Ovary (tissue), 9 donors: ENCODE data around the gene ADGRA3. TPM values are rescaled to one million over a fixed set of nuclear protein-coding genes. Genes with fewer than 3 reads are reported as not detected.

Source experiments
- DNase-seq, 5 donors: peaks; one replicate each; pipeline ENCODE4 v3.0.0-alpha.2; 2019 to 2020
- H3K27ac ChIP-seq, 2 donors: fragments of 200-600 bp; one replicate each; pipeline versions ENCODE4 v1.5.1 to v1.8.0; 2019 to 2022
- H3K27me3 ChIP-seq: fragments of 200-600 bp; one replicate; pipeline ENCODE4 v1.8.0; 2022
- H3K36me3 ChIP-seq: fragments of 200-600 bp; sonication (generic); one replicate; pipeline ENCODE4 v1.5.1; 2019
- H3K4me1 ChIP-seq: one replicate; pipeline ENCODE4 v1.8.1; 2013; ENCODE audit warnings: mild to moderate bottlenecking, moderate library complexity; ENCODE audit not compliant: insufficient read depth
- H3K4me3 ChIP-seq: fragments of 200-600 bp; sonication (generic); one replicate; pipeline ENCODE4 v1.5.1; 2017
- H3K9me3 ChIP-seq, 2 donors: fragments of 200-600 bp in 1 of 2; sonication (generic) in 1 of 2; one replicate each; pipeline versions ENCODE4 v1.5.1 to v1.8.1; 2013 to 2019; ENCODE audit warnings: mild to moderate bottlenecking in 1 of 2, moderate library complexity in 1 of 2
- EP300 ChIP-seq: sonication (generic); formaldehyde crosslinking; IDR thresholded peaks from one replicate; pipeline ENCODE4 v1.6.1; 2017; ENCODE audit warnings: antibody characterized with exemption
- POLR2A ChIP-seq: fragments of 450-650 bp; IDR thresholded peaks from one replicate; pipeline ENCODE4 v1.6.1; 2017; ENCODE audit warnings: antibody characterized with exemption, mild to moderate bottlenecking, moderate library complexity
- WGBS, 3 donors: extraction: QIAGEN DNeasy Blood & Tissue Kit in 1 of 3; methylation state at CpG; one replicate each; pipeline versions ENCODE4 v1.1.5 to v1.1.7; 2013 to 2017; 5-methylcytosine and 5-hydroxymethylcytosine counted together
- intact Hi-C, 4 donors: fragments of 100-400 bp; cut with DNase I; formaldehyde crosslinking; loops; one replicate each; pipeline versions ENCODE4 v1.11.0 to v1.15.1; 2022 to 2023
- polyA plus RNA-seq, 2 donors: library from polyadenylated mRNA; stranded (reverse); fragments of 200-250 nt in 1 of 2; fragments of 350-450 nt in 1 of 2; fragmentation: Illumina TruSeq in 1 of 2; extraction: RNeasy Lipid Tissue Mini Kit (QIAGEN cat#74804) in 1 of 2; gene quantifications; one replicate each; pipeline ENCODE4 v1.2.3, GENCODE V29; 2013 to 2014
- total RNA-seq, 7 donors: library from RNA; depleted of rRNA in 2 of 7; stranded (reverse); fragments of >200 nt in 2 of 7; fragmentation: NEBNext Ultra II Directional in 3 of 7; extraction: Animal tissue kit (Norgen Biotek cat#: 25700) in 3 of 7; gene quantifications; one replicate each; pipeline versions ENCODE4 v1.1.0 to v1.2.4, GENCODE V29; 2016 to 2023
- TF ChIP-seq, protein P1 (sequence below), 3 donors: fragments of 450-650 bp in 2 of 3; fragments of 200-600 bp in 1 of 3; IDR thresholded peaks; one replicate each; pipeline versions ENCODE4 v1.5.1 to v1.8.0; 2016 to 2022; ENCODE audit warnings: antibody characterized with exemption in 3 of 3, mild to moderate bottlenecking in 1 of 3
- donor health status: DM: no; HTN: no; CAD: no; lungs with moderate emphysema.
- donor health status: DM: no; HTN: no; CAD: no.
- donor health status: Bipolar disorder and iron deficiency.
- donor health status: DM: yes; HTN: yes; CAD: no.
- donor health status: DM: no; HTN: no; CAD: no.
- donor health status: DM: yes; HTN: yes; CAD: no.

Gene ADGRA3
- total and polyA plus RNA-seq, 9 donors: 13.1 to 58.1 (median 24.3) TPM

DNA sequence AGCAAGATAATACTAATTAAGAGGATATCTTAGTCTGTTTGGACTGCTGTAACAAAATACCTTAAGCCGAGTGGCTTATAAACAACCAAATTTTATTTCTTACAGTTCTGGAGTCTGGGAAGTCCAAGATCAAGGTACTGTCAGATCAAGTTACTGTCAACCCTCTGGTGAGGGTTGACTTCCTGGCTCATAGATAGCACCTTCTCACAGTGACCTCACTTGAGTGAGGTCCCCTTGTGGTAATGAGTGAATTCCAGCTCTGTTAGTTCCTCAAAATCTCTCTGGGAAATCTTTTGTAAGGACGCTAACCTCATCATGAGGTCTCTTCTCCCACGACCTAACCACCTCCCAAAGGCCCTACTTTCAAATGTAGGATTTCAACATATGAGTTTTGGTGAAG is 36.9 kb upstream of the ADGRA3 start:
- WGBS, 3 donors: 74 to 82% (median 79%) methylated on average over 3 of the region's 3 CpGs
- Histone ChIP-seq H3K4me3 (no peak overlapping the region), H3K9me3 (no peaks in the 10 kb centered on the region), H3K27me3 (no peaks in the 10 kb centered on the region), H3K36me3 (no peaks in the 10 kb centered on the region), H3K4me1 (no peaks in the 10 kb centered on the region), H3K27ac (no peak overlapping the region)
- no peak for TF ChIP-seq EP300
- TF ChIP-seq POLR2A: no peak
- TF ChIP-seq, protein P1, sequence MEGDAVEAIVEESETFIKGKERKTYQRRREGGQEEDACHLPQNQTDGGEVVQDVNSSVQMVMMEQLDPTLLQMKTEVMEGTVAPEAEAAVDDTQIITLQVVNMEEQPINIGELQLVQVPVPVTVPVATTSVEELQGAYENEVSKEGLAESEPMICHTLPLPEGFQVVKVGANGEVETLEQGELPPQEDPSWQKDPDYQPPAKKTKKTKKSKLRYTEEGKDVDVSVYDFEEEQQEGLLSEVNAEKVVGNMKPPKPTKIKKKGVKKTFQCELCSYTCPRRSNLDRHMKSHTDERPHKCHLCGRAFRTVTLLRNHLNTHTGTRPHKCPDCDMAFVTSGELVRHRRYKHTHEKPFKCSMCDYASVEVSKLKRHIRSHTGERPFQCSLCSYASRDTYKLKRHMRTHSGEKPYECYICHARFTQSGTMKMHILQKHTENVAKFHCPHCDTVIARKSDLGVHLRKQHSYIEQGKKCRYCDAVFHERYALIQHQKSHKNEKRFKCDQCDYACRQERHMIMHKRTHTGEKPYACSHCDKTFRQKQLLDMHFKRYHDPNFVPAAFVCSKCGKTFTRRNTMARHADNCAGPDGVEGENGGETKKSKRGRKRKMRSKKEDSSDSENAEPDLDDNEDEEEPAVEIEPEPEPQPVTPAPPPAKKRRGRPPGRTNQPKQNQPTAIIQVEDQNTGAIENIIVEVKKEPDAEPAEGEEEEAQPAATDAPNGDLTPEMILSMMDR (IDR thresholded peaks at IDR 0.05): no peak
- DNase-seq: no peak
- intact Hi-C loops: no loop called here

DNA sequence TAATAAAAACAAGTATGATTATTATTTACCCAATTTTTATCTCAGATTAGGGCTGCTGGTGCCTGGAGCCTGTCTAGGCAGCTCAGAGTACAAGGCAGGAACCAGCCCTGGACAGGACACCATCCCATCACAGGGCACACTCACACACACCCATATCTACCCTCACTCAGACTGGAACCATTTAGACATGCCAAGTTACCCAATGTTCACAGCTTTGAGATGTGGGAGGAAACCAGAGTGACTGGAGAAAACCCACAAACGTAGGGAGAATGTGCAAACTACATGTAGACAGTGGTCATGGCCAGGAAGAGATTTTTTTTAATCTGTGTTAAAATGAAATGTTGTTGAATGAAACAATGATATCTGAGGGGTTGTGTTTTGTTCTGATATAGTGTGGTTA is 35.7 kb upstream of the ADGRA3 start:
- Histone ChIP-seq H3K4me1 (no peaks in the 10 kb centered on the region), H3K9me3 (no peaks in the 10 kb centered on the region), H3K27me3 (no peaks in the 10 kb centered on the region), H3K36me3 (no peaks in the 10 kb centered on the region), H3K4me3 (no peak overlapping the region), H3K27ac (no peak overlapping the region)
- intact Hi-C loops: no loop called here
- no peak for DNase-seq
- no peak for TF ChIP-seq EP300
- WGBS, 3 donors: 27 to 40% (median 30%) methylated on average over 1 of the region's 1 CpG

DNA sequence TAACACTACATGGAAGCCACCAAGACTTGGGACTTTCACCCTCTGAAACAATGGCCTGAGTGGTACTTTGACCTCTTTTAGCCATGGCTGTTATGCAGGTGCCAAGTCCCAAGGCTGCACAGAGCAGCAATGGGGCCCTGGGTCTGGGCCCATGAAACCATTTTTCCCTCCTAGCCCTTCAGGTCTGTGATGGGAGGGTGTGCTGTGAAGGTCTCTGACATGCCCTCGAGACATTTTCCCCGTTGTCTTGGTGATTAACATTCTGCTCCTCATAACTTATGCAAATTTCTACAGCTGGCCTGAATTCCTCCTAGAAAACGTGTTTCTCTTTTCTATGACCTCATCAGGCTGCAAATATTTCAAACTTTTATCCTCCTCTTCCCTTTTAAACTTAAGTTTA is 30.4 kb upstream of the ADGRA3 start:
- DNase-seq: no peak
- H3K9me3 ChIP-seq: no peaks in the 10 kb centered on the region
- H3K36me3 ChIP-seq: no peaks in the 10 kb centered on the region
- H3K4me1 ChIP-seq: no peaks in the 10 kb centered on the region
- H3K27me3 ChIP-seq: no peaks in the 10 kb centered on the region
- H3K4me3 ChIP-seq: no peak overlapping the region
- intact Hi-C loops: no loop called here
- no peak overlapping the region for H3K27ac ChIP-seq
- 57 to 76% (median 69%) methylated on average over 3 of the region's 3 CpGs for WGBS, 3 donors
- TF ChIP-seq EP300 (no peak), POLR2A (no peak)
- TF ChIP-seq, protein P1 (IDR thresholded peaks at IDR 0.05): no peak

DNA sequence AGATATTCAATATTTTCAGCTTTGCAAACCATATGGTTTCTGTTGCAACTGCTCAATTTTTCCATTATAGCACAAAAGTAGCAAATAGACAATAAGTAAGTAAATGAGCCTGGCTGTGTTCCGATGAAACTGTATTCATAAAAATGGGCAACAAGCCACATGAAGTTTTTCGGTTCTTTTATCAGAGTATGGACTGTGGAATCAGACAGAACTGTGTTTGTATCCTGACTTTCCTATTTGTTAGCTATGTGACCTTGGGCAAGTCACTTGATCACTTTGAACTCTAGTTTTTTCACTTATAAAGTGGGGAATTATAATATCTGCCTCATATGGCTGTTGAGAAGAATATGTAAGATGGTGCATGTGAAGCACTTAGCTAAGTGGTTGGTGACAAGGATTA is 23.4 kb upstream of the ADGRA3 start:
- Histone ChIP-seq H3K9me3 (no peaks in the 10 kb centered on the region), H3K4me3 (no peak overlapping the region), H3K27ac (no peak overlapping the region), H3K27me3 (no peaks in the 10 kb centered on the region), H3K36me3 (no peaks in the 10 kb centered on the region), H3K4me1 (no peaks in the 10 kb centered on the region)
- intact Hi-C loops: no loop called here
- TF ChIP-seq POLR2A: no peak
- TF ChIP-seq, protein P1 (IDR thresholded peaks at IDR 0.05): no peak
- TF ChIP-seq EP300: no peak
- whole genome bisulfite sequencing, 3 donors: 39 to 53% (median 45%) methylated on average over 2 of the region's 2 CpGs
- DNase-seq: no peak

DNA sequence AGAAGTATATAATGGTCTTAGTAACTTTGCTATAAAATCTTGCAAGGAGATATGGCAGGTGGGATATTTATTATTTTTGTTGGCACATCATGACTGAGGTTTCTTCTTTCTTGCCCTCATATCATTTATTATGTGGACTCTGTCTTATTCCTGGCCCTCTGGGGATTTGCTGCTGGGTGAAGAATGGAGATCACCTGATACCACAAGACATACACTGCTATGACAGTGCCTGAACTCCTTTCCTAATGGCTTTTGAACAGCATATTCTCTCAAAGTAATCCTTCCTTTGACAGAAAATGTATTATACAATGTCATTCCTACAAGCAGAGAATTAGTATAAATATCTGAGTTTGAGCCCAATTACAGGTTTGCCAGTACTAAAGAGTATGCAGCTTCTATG is 22.0 kb upstream of the ADGRA3 start:
- Histone ChIP-seq H3K27me3 (no peaks in the 10 kb centered on the region), H3K9me3 (peaks cover 0 to 5% of the 10 kb centered on the region in 2 donors), H3K27ac (no peak overlapping the region), H3K4me1 (no peaks in the 10 kb centered on the region), H3K36me3 (no peaks in the 10 kb centered on the region), H3K4me3 (no peak overlapping the region)
- TF ChIP-seq EP300: no peak
- no peak for TF ChIP-seq POLR2A
- TF ChIP-seq, protein P1 (IDR thresholded peaks at IDR 0.05): no peak
- DNase-seq: no peak
- intact Hi-C loops: no loop called here
